HepG2 (cell line): ENCODE results near the gene ZBTB22. TPM values are rescaled to one million over a fixed set of nuclear protein-coding genes. Genes with fewer than 3 reads are reported as not detected.

ENCODE experiments used
- FOXK1 ChIP-seq: sonication (generic); formaldehyde crosslinking; IDR thresholded peaks from 2 replicates; pipeline ENCODE4 v1.4.0; 2020; ENCODE audit warnings: low read depth, missing genetic modification reagents, borderline replicate concordance
- IRF1 ChIP-seq: sonication (generic); formaldehyde crosslinking; IDR thresholded peaks from 2 replicates; pipeline ENCODE4 v1.4.0; 2020; ENCODE audit warnings: low read depth, mild to moderate bottlenecking, missing genetic modification reagents
- MXD4 ChIP-seq: IDR thresholded peaks from 2 replicates; pipeline ENCODE4 v1.6.1; 2016; ENCODE audit warnings: mild to moderate bottlenecking, missing biosample characterization, missing genetic modification reagents
- SCMH1 ChIP-seq: sonication (generic); formaldehyde crosslinking; IDR thresholded peaks from 2 replicates; pipeline ENCODE4 v1.9.0; 2021; ENCODE audit warnings: missing genetic modification reagents, mild to moderate bottlenecking, borderline replicate concordance
- TBX3 ChIP-seq: fragments of 450-650 bp; IDR thresholded peaks from 2 replicates; pipeline ENCODE4 v1.6.1; 2017; ENCODE audit warnings: antibody characterized with exemption, mild to moderate bottlenecking, inconsistent platforms, borderline replicate concordance
- ZBTB40 ChIP-seq, 2 experiments: fragments of 450-650 bp in 1 of 2; sonication (generic) in 1 of 2; formaldehyde crosslinking in 1 of 2; IDR thresholded peaks; 2 replicates each; pipeline versions ENCODE4 v1.6.1 to v1.8.0; 2016 to 2022; ENCODE audit warnings: antibody characterized with exemption in 1 of 2, mild to moderate bottlenecking in 1 of 2, missing genetic modification reagents in 1 of 2
- ZMAT5 ChIP-seq: sonication (generic); formaldehyde crosslinking; IDR thresholded peaks from 2 replicates; pipeline ENCODE4 v1.5.0; 2020; ENCODE audit warnings: mild to moderate bottlenecking, low read depth, missing genetic modification reagents, borderline replicate concordance
- ZMYM4 ChIP-seq: sonication (generic); formaldehyde crosslinking; IDR thresholded peaks from 2 replicates; pipeline ENCODE4 v1.8.1; 2023; ENCODE audit warnings: mild to moderate bottlenecking, missing genetic modification reagents
- ZNF281 ChIP-seq: sonication (generic); formaldehyde crosslinking; IDR thresholded peaks from 2 replicates; pipeline ENCODE4 v1.4.0; 2020; ENCODE audit warnings: missing genetic modification reagents, borderline replicate concordance
- ZNF335 ChIP-seq: sonication (generic); formaldehyde crosslinking; IDR thresholded peaks from 2 replicates; pipeline ENCODE4 v1.4.0; 2020; ENCODE audit warnings: missing genetic modification reagents
- ZNF740 ChIP-seq: sonication (generic); formaldehyde crosslinking; IDR thresholded peaks from 2 replicates; pipeline ENCODE4 v1.4.0; 2020; ENCODE audit warnings: missing genetic modification reagents
- polyA plus RNA-seq, 8 experiments: library from polyadenylated mRNA; depleted of rRNA in 3 of 8; stranded (reverse) in 7 of 8; unstranded in 1 of 8; fragments of >200 nt; fragmentation: Illumina TruSeq in 4 of 8; extraction: Trizol in 4 of 8; gene quantifications; 2 replicates each; pipeline versions ENCODE4 v1.2.1 to v1.2.3, GENCODE V29; 2011 to 2016; ENCODE audit warnings: low read depth in 4 of 8, missing spikeins in 1 of 8, mixed read lengths in 1 of 8; ENCODE audit not compliant: insufficient read depth in 1 of 8
- total RNA-seq, 5 experiments: library from RNA; depleted of rRNA; stranded (reverse); fragments of >200 nt; fragmentation: Illumina TruSeq; extraction: Trizol; gene quantifications; 2 replicates each; pipeline ENCODE4 v1.2.3, GENCODE V29; 2016; ENCODE audit warnings: low read depth in 1 of 5

ZBTB22 gene
- total and polyA plus RNA-seq, 2 of the 13 experiments (the other 11 are each of a cell fraction or from before 2014, with no cell fraction given) = 8.0 to 10.6 TPM

- TF ChIP-seq ZNF281 (0 out of 2 replicates have a peak, but pooled peaks have one; percentile 4), ZMYM4 (CRISPR knock-in tag) (peak; percentile 9; the same call in 1 of the 2 replicates), ZNF335 (CRISPR knock-in tag) (peak; percentile 77), FOXK1 (CRISPR knock-in tag) (peak; percentile 100), IRF1 (CRISPR knock-in tag) (no peak), ZNF740 (no peak), TBX3 (peak; percentile 75), SCMH1 (no peak), MXD4 (CRISPR knock-in tag) (peak; percentile 93; the same call in 1 of the 2 replicates), ZBTB40 (IDR thresholded peaks at IDR 0.05) (peak; percentile 91), ZBTB40 (CRISPR knock-in tag; IDR thresholded peaks at IDR 0.05) (0 out of 2 replicates have a peak, but pooled peaks have one; percentile 26), ZMAT5 (CRISPR knock-in tag) (no peak)
Observed at GRCh38 chr6:33288921-33289783, 28.4 kb downstream of the ZBTB22 start, which contains the start of the genes PFDN6 and WDR46 (continued).
